Progenitor cell of endocrine pancreas (in vitro differentiated cells): ENCODE results near the gene COL27A1. TPM values are rescaled to one million over a fixed set of nuclear protein-coding genes. Genes with fewer than 3 reads are reported as not detected.

ENCODE experiments used
- DNase-seq: peaks from one replicate; pipeline ENCODE4 v3.0.0; 2021; ENCODE audit warnings: low spot score; ENCODE audit not compliant: unreplicated experiment
- H3K27ac Mint-ChIP-seq: 2 replicates; pipeline ENCODE4 v1.8.0; 2021; ENCODE audit warnings: mild to moderate bottlenecking, moderate library complexity, mixed read lengths
- H3K27me3 Mint-ChIP-seq: 2 replicates; pipeline ENCODE4 v1.8.0; 2021; ENCODE audit warnings: mixed read lengths
- H3K36me3 Mint-ChIP-seq: 2 replicates; pipeline ENCODE4 v1.8.0; 2022; ENCODE audit warnings: mixed read lengths; ENCODE audit not compliant: insufficient read depth
- H3K4me1 Mint-ChIP-seq: 2 replicates; pipeline ENCODE4 v1.8.0; 2021; ENCODE audit warnings: low read depth, mixed read lengths
- H3K4me3 Mint-ChIP-seq: 2 replicates; pipeline ENCODE4 v1.8.0; 2021; ENCODE audit warnings: low read depth, mild to moderate bottlenecking, moderate library complexity, mixed read lengths
- H3K9me3 Mint-ChIP-seq: 2 replicates; pipeline ENCODE4 v1.8.0; 2021; ENCODE audit warnings: low read depth, mixed read lengths
- total RNA-seq: library from RNA; stranded (reverse); gene quantifications from 2 replicates; pipeline ENCODE4 v1.2.1, GENCODE V29; 2021
- TF ChIP-seq, protein P1 (sequence below): fragments of 200-600 bp; sonication (generic); IDR thresholded peaks from one replicate; pipeline ENCODE4 v1.5.0; 2021; ENCODE audit warnings: antibody characterized with exemption, mild to moderate bottlenecking; ENCODE audit not compliant: unreplicated experiment

The COL27A1 gene
- total RNA-seq, 1 donor from 2014 or later, result 178 TPM

DNA sequence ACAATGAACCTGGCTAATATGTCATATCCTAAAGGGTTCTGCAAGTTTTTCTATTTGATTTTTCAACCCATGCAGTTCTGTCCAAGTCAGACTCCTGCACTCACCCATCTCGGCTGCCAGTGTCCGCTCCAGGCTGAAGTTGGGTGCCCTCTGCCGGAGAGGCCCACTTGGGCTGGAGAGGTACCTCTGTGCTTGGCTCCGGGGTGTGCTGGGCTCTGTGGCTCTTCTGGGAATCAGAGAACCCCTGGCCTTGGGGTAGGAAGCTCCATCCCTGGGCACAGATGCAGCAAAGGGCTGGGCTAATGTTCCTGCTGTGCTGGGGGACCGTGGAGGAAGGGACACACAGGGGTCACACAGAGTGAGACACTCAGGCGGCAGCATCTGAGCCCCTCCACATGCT lies 200.5 kb downstream of the COL27A1 start:
- Mint-ChIP-seq H3K27me3 (no peaks in the 10 kb centered on the region), H3K4me3 (no peak overlapping the region), H3K36me3 (peaks cover 18% of the 10 kb centered on the region), H3K9me3 (no peaks in the 10 kb centered on the region), H3K27ac (no peak overlapping the region), H3K4me1 (no peaks in the 10 kb centered on the region)
- TF ChIP-seq, protein P1, sequence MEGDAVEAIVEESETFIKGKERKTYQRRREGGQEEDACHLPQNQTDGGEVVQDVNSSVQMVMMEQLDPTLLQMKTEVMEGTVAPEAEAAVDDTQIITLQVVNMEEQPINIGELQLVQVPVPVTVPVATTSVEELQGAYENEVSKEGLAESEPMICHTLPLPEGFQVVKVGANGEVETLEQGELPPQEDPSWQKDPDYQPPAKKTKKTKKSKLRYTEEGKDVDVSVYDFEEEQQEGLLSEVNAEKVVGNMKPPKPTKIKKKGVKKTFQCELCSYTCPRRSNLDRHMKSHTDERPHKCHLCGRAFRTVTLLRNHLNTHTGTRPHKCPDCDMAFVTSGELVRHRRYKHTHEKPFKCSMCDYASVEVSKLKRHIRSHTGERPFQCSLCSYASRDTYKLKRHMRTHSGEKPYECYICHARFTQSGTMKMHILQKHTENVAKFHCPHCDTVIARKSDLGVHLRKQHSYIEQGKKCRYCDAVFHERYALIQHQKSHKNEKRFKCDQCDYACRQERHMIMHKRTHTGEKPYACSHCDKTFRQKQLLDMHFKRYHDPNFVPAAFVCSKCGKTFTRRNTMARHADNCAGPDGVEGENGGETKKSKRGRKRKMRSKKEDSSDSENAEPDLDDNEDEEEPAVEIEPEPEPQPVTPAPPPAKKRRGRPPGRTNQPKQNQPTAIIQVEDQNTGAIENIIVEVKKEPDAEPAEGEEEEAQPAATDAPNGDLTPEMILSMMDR, result no peak
- no peak for DNase-seq

- no peaks in the 10 kb centered on the region for H3K9me3 Mint-ChIP-seq
- TF ChIP-seq, protein P1, result no peak
- no peak overlapping the region for H3K27ac Mint-ChIP-seq
- H3K4me3 Mint-ChIP-seq, result no peak overlapping the region
- no peak for DNase-seq
- H3K36me3 Mint-ChIP-seq, result peaks cover 24% of the 10 kb centered on the region
- H3K4me1 Mint-ChIP-seq, result no peaks in the 10 kb centered on the region
- H3K27me3 Mint-ChIP-seq, result no peaks in the 10 kb centered on the region
These were observed 201.5 kb downstream of the COL27A1 start for GRCh38 chr9:114356792-114357191.

DNA sequence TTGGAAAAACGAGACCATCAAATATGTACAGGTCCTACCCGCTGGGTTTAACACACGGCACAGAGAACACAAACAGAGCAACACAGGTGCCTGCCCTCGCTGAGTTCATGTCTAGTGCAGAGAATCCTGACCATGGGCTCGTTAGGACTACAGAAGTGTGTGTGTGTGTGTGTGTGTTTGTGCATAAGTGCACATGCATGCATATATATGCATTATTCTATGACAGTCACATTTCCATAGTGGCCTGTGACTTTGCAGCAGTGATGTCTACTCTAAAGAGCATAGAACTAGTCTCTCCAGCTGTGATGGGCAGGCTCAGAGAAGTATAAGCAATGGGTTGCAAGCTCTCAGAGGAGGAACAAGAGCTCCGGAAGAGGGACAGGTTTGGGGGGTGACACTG lies 202.0 kb downstream of the COL27A1 start:
- Mint-ChIP-seq H3K9me3 (no peaks in the 10 kb centered on the region), H3K4me1 (no peaks in the 10 kb centered on the region), H3K36me3 (peaks cover 22% of the 10 kb centered on the region), H3K27ac (no peak overlapping the region), H3K4me3 (no peak overlapping the region), H3K27me3 (no peaks in the 10 kb centered on the region)
- no peak for DNase-seq
- TF ChIP-seq, protein P1, result no peak

GRCh38 chr9:114357911-114358328 lies 202.6 kb downstream of the COL27A1 start:
- Mint-ChIP-seq H3K27ac (no peak overlapping the region), H3K36me3 (peaks cover 22% of the 10 kb centered on the region), H3K9me3 (no peaks in the 10 kb centered on the region), H3K27me3 (no peaks in the 10 kb centered on the region), H3K4me1 (no peaks in the 10 kb centered on the region), H3K4me3 (no peak overlapping the region)
- TF ChIP-seq, protein P1, result no peak
- no peak for DNase-seq

DNA sequence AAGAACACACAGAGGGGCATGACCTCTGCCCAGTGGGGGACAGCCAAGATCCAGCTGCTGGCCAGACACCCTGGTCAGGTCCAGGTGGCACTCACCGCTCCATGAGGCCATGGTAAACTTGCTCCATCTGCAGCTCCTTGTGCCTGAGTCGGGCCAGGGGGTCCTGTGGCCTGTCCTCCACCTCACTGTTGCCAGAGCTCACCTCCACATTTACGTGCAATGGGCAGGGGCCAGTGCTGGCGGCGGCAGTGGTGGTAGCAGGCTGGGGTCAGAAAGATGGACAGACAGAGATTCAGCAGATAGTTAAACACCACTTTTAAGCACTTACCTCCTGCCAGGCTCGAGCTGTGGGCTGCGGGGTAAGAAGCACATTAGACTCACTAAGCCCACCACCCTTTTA lies 204.5 kb downstream of the COL27A1 start:
- H3K9me3 Mint-ChIP-seq, result no peaks in the 10 kb centered on the region
- H3K4me1 Mint-ChIP-seq, result no peaks in the 10 kb centered on the region
- H3K27ac Mint-ChIP-seq, result no peak overlapping the region
- H3K4me3 Mint-ChIP-seq, result no peak overlapping the region
- no peaks in the 10 kb centered on the region for H3K27me3 Mint-ChIP-seq
- no peak for DNase-seq
- H3K36me3 Mint-ChIP-seq, result peaks cover 26% of the 10 kb centered on the region
- TF ChIP-seq, protein P1, result no peak
